ENCODE data around the gene HM13.
A peak's percentile ranks its signal among the peaks of the same experiment; 100 is the strongest.

DNA sequence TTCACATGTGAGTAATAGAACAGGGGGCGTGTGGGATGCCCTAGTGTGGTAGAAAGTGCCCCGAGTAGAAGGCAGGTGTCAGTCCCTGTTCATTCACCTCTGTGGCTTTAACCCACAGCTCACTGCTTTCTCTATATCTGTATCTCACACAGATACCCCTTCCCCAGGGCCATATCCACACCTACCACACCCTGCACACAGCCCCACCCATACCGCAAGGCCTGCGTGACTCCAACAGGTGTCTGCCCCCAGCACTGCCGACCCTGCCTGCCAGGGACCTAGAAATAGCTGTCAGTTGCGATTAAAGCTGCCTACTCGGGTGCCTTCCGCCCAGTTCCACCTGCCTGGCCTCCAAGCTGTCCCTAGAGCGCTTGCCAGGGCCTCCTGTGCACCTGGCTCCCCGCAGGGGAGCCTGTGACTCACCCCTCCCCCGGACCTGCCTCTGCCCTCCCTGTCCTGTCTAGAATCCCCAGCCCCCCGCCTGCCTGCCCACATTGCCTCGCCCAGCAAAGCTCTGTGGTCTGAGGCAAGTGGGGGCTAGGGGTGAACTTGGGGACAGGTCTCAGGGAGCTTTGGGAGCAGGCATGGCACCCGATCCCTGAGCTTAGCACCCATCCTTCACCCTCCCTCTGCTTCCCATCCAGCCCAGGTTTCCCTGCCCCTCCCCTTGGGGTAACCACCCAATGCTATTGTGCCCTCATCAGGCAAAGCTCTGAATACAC lies 52.6 kb downstream of the HM13 start:
- TF ChIP-seq, protein P1, sequence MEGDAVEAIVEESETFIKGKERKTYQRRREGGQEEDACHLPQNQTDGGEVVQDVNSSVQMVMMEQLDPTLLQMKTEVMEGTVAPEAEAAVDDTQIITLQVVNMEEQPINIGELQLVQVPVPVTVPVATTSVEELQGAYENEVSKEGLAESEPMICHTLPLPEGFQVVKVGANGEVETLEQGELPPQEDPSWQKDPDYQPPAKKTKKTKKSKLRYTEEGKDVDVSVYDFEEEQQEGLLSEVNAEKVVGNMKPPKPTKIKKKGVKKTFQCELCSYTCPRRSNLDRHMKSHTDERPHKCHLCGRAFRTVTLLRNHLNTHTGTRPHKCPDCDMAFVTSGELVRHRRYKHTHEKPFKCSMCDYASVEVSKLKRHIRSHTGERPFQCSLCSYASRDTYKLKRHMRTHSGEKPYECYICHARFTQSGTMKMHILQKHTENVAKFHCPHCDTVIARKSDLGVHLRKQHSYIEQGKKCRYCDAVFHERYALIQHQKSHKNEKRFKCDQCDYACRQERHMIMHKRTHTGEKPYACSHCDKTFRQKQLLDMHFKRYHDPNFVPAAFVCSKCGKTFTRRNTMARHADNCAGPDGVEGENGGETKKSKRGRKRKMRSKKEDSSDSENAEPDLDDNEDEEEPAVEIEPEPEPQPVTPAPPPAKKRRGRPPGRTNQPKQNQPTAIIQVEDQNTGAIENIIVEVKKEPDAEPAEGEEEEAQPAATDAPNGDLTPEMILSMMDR (conservative IDR thresholded peaks at IDR 0.05; ENCODE audit: low read depth in 2 of 2) = peak in 1 of 2 experiments; percentile 33; a peak in 1 of 4 replicates
- TF ChIP-seq EZH2phosphoT487 (IDR thresholded peaks at IDR 0.05; ENCODE audit: unreplicated experiment) = no peak

Data from GM23338 (cell line).